GM12878 (cell line): ENCODE measurements around the gene RBPJL. TPM values are rescaled to one million over a fixed set of nuclear protein-coding genes. Genes with fewer than 3 reads are reported as not detected.

Experiments
- ATAC-seq: fragments of 200-7000 bp; cut with Tn5 transposase; 3 replicates; pipeline ENCODE4 v1.9.1; 2020; ENCODE audit warnings: mild to moderate bottlenecking, moderate library complexity
- BruUV-seq: library from RNA; stranded (reverse); fragments of 400-500 nt; replicated peaks from 2 replicates; lab custom pipeline; 2021; lab: Mats Ljungman, UMichigan
- CTCF ChIA-PET: fragments of 300-600 bp; sonication (Branson Sonifier 250); formaldehyde crosslinking; extraction: SDS; loops from one replicate; lab custom pipeline; 2021; ENCODE audit warnings: inconsistent platforms; lab: Yijun Ruan, JAX
- POLR2A ChIA-PET: fragments of 350-600 bp; formaldehyde crosslinking; extraction: SDS; loops from one replicate; lab custom pipeline; 2021; ENCODE audit warnings: inconsistent platforms; lab: Charles Lee
- RAD21 ChIA-PET: fragments of 300-600 bp; sonication (Branson Sonifier 250); formaldehyde crosslinking; loops from one replicate; lab custom pipeline; 2023; ENCODE audit warnings: antibody characterized with exemption; ENCODE audit not compliant: unreplicated experiment; lab: Charles Lee
- SMC1A ChIA-PET: fragments of 300-600 bp; sonication (Branson Sonifier 250); formaldehyde crosslinking; loops from one replicate; lab custom pipeline; 2023; ENCODE audit not compliant: unreplicated experiment, uncharacterized antibody; lab: Charles Lee
- DNase-seq: peaks from one replicate; pipeline ENCODE4 v3.0.0-alpha.2; 2011; ENCODE audit warnings: low read depth, low spot score
- FAIRE-seq: peaks from 3 replicates; lab custom pipeline; 2011; peaks lifted over from hg19 to GRCh38; lab: Jason Lieb, UNC
- H2AFZ ChIP-seq: 2 replicates; pipeline ENCODE4 v1.6.0; 2011; ENCODE audit warnings: low read depth, low read length, control low read depth; ENCODE audit not compliant: control insufficient read depth
- H3K27ac ChIP-seq: 2 replicates; pipeline ENCODE4 v1.5.1; 2011; ENCODE audit warnings: control low read depth; ENCODE audit not compliant: control insufficient read depth, insufficient read depth
- H3K27me3 ChIP-seq, 2 experiments: replicated peaks in 1 of 2; 2 replicates each; pipeline versions ENCODE4 v1.6.0 to v1.6.1; 2011; ENCODE audit warnings: low read length in 1 of 2; ENCODE audit not compliant: control insufficient read depth in 2 of 2, insufficient read depth in 2 of 2
- H3K36me3 ChIP-seq, 2 experiments: 2 replicates each; pipeline ENCODE4 v1.5.1; 2011; ENCODE audit warnings: low read length in 1 of 2; ENCODE audit not compliant: control insufficient read depth in 2 of 2, insufficient read depth in 2 of 2
- H3K4me1 ChIP-seq: 2 replicates; pipeline ENCODE4 v1.6.1; 2011; ENCODE audit warnings: mild to moderate bottlenecking, low read length, moderate library complexity, mixed read lengths; ENCODE audit not compliant: control insufficient read depth, insufficient read depth
- H3K4me2 ChIP-seq: 2 replicates; pipeline ENCODE4 v1.6.0; 2011; ENCODE audit warnings: control low read depth; ENCODE audit not compliant: control insufficient read depth, insufficient read depth
- H3K4me3 ChIP-seq: fragments of 200-600 bp; sonication (generic); 2 replicates; pipeline ENCODE4 v1.5.1; 2016
- H3K79me2 ChIP-seq: 2 replicates; pipeline ENCODE4 v1.6.0; 2011; ENCODE audit warnings: low read length; ENCODE audit not compliant: control insufficient read depth, insufficient read depth
- H3K9ac ChIP-seq: 2 replicates; pipeline ENCODE4 v1.8.0; 2011; ENCODE audit warnings: low read length, control low read depth, mixed read lengths; ENCODE audit not compliant: control insufficient read depth, insufficient read depth
- H3K9me3 ChIP-seq: replicated peaks from 3 replicates; pipeline ENCODE4 v1.5.1; 2011; ENCODE audit warnings: mild to moderate bottlenecking, low read length; ENCODE audit not compliant: control insufficient read depth, insufficient read depth
- H4K20me1 ChIP-seq: 2 replicates; pipeline ENCODE4 v1.6.0; 2011; ENCODE audit not compliant: control insufficient read depth, insufficient read depth
- ATF7 ChIP-seq: fragments of 450-650 bp; IDR thresholded peaks from 2 replicates; pipeline ENCODE4 v1.6.1; 2016; ENCODE audit warnings: low read depth, mild to moderate bottlenecking
- CBFB ChIP-seq: IDR thresholded peaks from 2 replicates; pipeline ENCODE4 v1.6.1; 2016; ENCODE audit warnings: antibody characterized with exemption, low read depth
- ZNF687 ChIP-seq: fragments of 450-650 bp; IDR thresholded peaks from 2 replicates; pipeline ENCODE4 v1.6.1; 2017; ENCODE audit warnings: mild to moderate bottlenecking, moderate library complexity
- WGBS: methylation state at CpG from one replicate; pipeline ENCODE4 v1.1.6; 2016; ENCODE audit warnings: low lambda C conversion rate; ENCODE audit not compliant: insufficient replicate concordance, insufficient coverage; ENCODE audit errors: missing lambda C conversion rate; 5-methylcytosine and 5-hydroxymethylcytosine counted together
- in situ Hi-C: fragments of 300-500 bp; cut with MboI; formaldehyde crosslinking; loops from 9 replicates; pipeline ENCODE4 v1.14.3; 2018; ENCODE audit warnings: mixed read lengths
- intact Hi-C: fragments of 100-400 bp; cut with micrococcal nuclease; formaldehyde crosslinking; loops from one replicate; pipeline ENCODE4 v1.14.2; 2022; ENCODE audit not compliant: unreplicated experiment
- polyA plus RNA-seq, 11 experiments: library from polyadenylated mRNA; depleted of rRNA in 4 of 11; unstranded in 6 of 11; stranded (reverse) in 5 of 11; fragments of >200 nt; fragmentation: Nextera tagmentation in 4 of 11; fragmentation: Illumina TruSeq in 1 of 11; extraction: Ambion mirVana in 4 of 11; extraction: Trizol in 1 of 11; gene quantifications; 1 replicate in 1 of 11; 2 replicates in 10 of 11; pipeline versions ENCODE4 v1.2.1 to v1.2.3, GENCODE V29; 2011 to 2016; ENCODE audit warnings: inconsistent platforms in 2 of 11, missing spikeins in 2 of 11, low read depth in 1 of 11
- total RNA-seq, 4 experiments: library from RNA; depleted of rRNA in 3 of 4; stranded (reverse); fragments of >200 nt in 3 of 4; fragmentation: Illumina TruSeq in 1 of 4; extraction: Trizol in 1 of 4; gene quantifications; 2 replicates each; pipeline versions ENCODE4 v1.2.1 to v1.2.3, GENCODE V29; 2013 to 2021

Gene RBPJL
- total and polyA plus RNA-seq, 10 of the 15 experiments (the other 5 are each of a cell fraction or from before 2014, with no cell fraction given) = 0.18 TPM; not detected in 9

GRCh38 chr20:45336530-45337366, 30.1 kb downstream of the RBPJL start:
- RAD21 ChIA-PET = interaction anchor here (1.2 to 1.4 kb wide), 2 partner anchors 24 to 100 kb away, joined by 3 read pairs; no protein-coding TSS in a partner anchor
- POLR2A ChIA-PET = interaction anchor here (0.5 to 2.3 kb wide), 3 partner anchors 10 to 103 kb away, joined by 3 to 7 read pairs (median 4); no protein-coding TSS in a partner anchor
- Histone ChIP-seq H3K9me3 (no peaks in the 10 kb centered on the region), H3K79me2 (no peaks in the 10 kb centered on the region), H3K9ac (no peak overlapping the region), H2AFZ (no peak overlapping the region), H3K4me1 (no peaks in the 10 kb centered on the region)
- ATAC-seq = no peak
- TF ChIP-seq ZNF687 (no peak), CBFB (no peak), ATF7 (no peak)
- TF ChIP-seq, all 136 proteins: peak for 0
- Histone ChIP-seq H3K4me3 (no peak overlapping the region), H3K27ac (no peak overlapping the region), H3K36me3 (no peaks in the 10 kb centered on the region), H3K4me2 (no peak overlapping the region), H4K20me1 (no peaks in the 10 kb centered on the region), H3K27me3 (no peaks in the 10 kb centered on the region)
- no peak for FAIRE-seq
- intact Hi-C loops (no loop called here), in situ Hi-C loops (no loop called here)
- WGBS = 37% methylated on average over 11 of the region's 11 CpGs
- SMC1A ChIA-PET = interaction anchor here (0.8 to 2.0 kb wide), 3 partner anchors 13 to 100 kb away, joined by 3 to 5 read pairs (median 3); no protein-coding TSS in a partner anchor
- BruUV-seq = no TSS peak
- CTCF ChIA-PET = interaction anchor here (0.8 to 2.0 kb wide), 5 partner anchors 18 to 101 kb away, joined by 3 to 8 read pairs (median 4); no protein-coding TSS in a partner anchor
- DNase-seq = no peak
